Astrocyte of the spinal cord (primary cell): ENCODE data around the gene COL5A1.

Experiments used
- DNase-seq: peaks from one replicate; pipeline ENCODE4 v3.0.0; 2011; ENCODE audit warnings: low read depth, low spot score
- H3K4me3 ChIP-seq: 2 replicates; pipeline ENCODE4 v1.5.1; 2011; ENCODE audit warnings: low read depth, mild to moderate bottlenecking, low read length, moderate library complexity
- CTCF ChIP-seq: IDR thresholded peaks from 2 replicates; pipeline ENCODE4 v1.5.1; 2012; ENCODE audit warnings: low read depth, mild to moderate bottlenecking, low read length, inconsistent platforms
- in situ Hi-C: cut with HindIII; loops from 2 replicates; pipeline ENCODE4 v1.10.0; 2017; ENCODE audit warnings: low sequenced_read_pairs

Gene COL5A1

GRCh38 chr9:134595014-134595413, 46.6 kb upstream of the COL5A1 start:
- H3K4me3 ChIP-seq: no peak overlapping the region
- DNase-seq: no peak
- no peak for TF ChIP-seq CTCF
- in situ Hi-C loops: no loop called here

GRCh38 chr9:134597041-134597913, 44.3 kb upstream of the COL5A1 start:
- no peak for TF ChIP-seq CTCF
- in situ Hi-C loops: no loop called here
- peak; percentile 59 for DNase-seq
- no peak overlapping the region for H3K4me3 ChIP-seq

- TF ChIP-seq CTCF: no peak
Observed at GRCh38 chr9:134597957-134598883, 43.4 kb upstream of the COL5A1 start.

GRCh38 chr9:134598884-134599245, 42.7 kb upstream of the COL5A1 start:
- no peak overlapping the region for H3K4me3 ChIP-seq
- TF ChIP-seq CTCF: no peak
- in situ Hi-C loops: no loop called here
- no peak for DNase-seq

More at GRCh38 chr9:134597957-134598883, 43.4 kb upstream of the COL5A1 start:
- in situ Hi-C loops: no loop called here
- no peak overlapping the region for H3K4me3 ChIP-seq
- no peak for DNase-seq

- no peak for TF ChIP-seq CTCF
- in situ Hi-C loops: no loop called here
- H3K4me3 ChIP-seq: no peak overlapping the region
- no peak for DNase-seq
Observed at GRCh38 chr9:134600371-134600770, 41.2 kb upstream of the COL5A1 start.

GRCh38 chr9:134600836-134601638, 40.6 kb upstream of the COL5A1 start:
- DNase-seq: no peak
- TF ChIP-seq CTCF: no peak
- in situ Hi-C loops: no loop called here

More at GRCh38 chr9:134600836-134601638, 40.6 kb upstream of the COL5A1 start:
- H3K4me3 ChIP-seq: no peak overlapping the region
